ENCODE data around the gene DLG2. TPM values are rescaled to one million over a fixed set of nuclear protein-coding genes. Genes with fewer than 3 reads are reported as not detected.

Gene DLG2
- total RNA-seq, 2 experiments from 2014 or later, result 6.9 to 8.2 TPM

- TF ChIP-seq CTCF (conservative IDR thresholded peaks at IDR 0.05; ENCODE audit: low read length), result no peak
- H3K9me2 ChIP-seq (ENCODE audit: insufficient read depth, low read length), result no peaks in the 10 kb centered on the region
- peak overlapping the region; percentile 27; the same call in 1 of the 2 replicates for H3K4me2 ChIP-seq (ENCODE audit: low read length)
- no peaks in the 10 kb centered on the region for H4K20me1 ChIP-seq (ENCODE audit: insufficient read depth, low read length)
- no peak overlapping the region for H3K4me3 ChIP-seq (ENCODE audit: low read depth, low read length, poor library complexity, severe bottlenecking)
- no peaks in the 10 kb centered on the region for H3K36me3 ChIP-seq (ENCODE audit: insufficient read depth, low read length)
- DNase-seq (ENCODE audit: low spot score), result peak; percentile 31
- no TSS peak for BruUV-seq (replicated peaks)
- peak overlapping the region; percentile 63 for H2AFZ ChIP-seq (ENCODE audit: low read length)
- no peaks in the 10 kb centered on the region for H3K79me2 ChIP-seq (ENCODE audit: insufficient read depth, low read depth, low read length)
- H3K4me1 ChIP-seq (ENCODE audit: insufficient read depth, low read length, poor library complexity, severe bottlenecking), result peaks cover 22% of the 10 kb centered on the region
- intact Hi-C loops (cut with micrococcal nuclease; ENCODE audit: unreplicated experiment), result no loop called here
- CTCF ChIA-PET (ENCODE audit: unreplicated experiment), result no interaction called here
- H3K27ac ChIP-seq (ENCODE audit: low read depth, low read length, poor library complexity, severe bottlenecking), result no peak overlapping the region
- POLR2A ChIA-PET, result interaction anchor here (0.9 kb wide), 1 partner anchor 319 kb away, joined by 3 read pairs; no protein-coding TSS in a partner anchor
- no peaks in the 10 kb centered on the region for H3K9me3 ChIP-seq (ENCODE audit: low read length)
Observed at GRCh38 chr11:85310479-85310878, 316.7 kb downstream of the DLG2 start.

GRCh38 chr11:85307366-85307765 lies 319.8 kb downstream of the DLG2 start:
- H3K27ac ChIP-seq (ENCODE audit: low read depth, low read length, poor library complexity, severe bottlenecking), result no peak overlapping the region
- ChIA-PET POLR2A (interaction anchor here (0.9 kb wide), 1 partner anchor 133 kb away, joined by 4 read pairs; no protein-coding TSS in a partner anchor), CTCF (ENCODE audit: unreplicated experiment) (no interaction called here)
- H3K4me2 ChIP-seq (ENCODE audit: low read length), result no peak overlapping the region
- intact Hi-C loops (cut with micrococcal nuclease; ENCODE audit: unreplicated experiment), result no loop called here
- no peak overlapping the region for H2AFZ ChIP-seq (ENCODE audit: low read length)
- no peaks in the 10 kb centered on the region for H3K9me2 ChIP-seq (ENCODE audit: insufficient read depth, low read length)
- H3K36me3 ChIP-seq (ENCODE audit: insufficient read depth, low read length), result no peaks in the 10 kb centered on the region
- H4K20me1 ChIP-seq (ENCODE audit: insufficient read depth, low read length), result no peaks in the 10 kb centered on the region
- TF ChIP-seq EZH2phosphoT487 (IDR thresholded peaks at IDR 0.05; ENCODE audit: borderline replicate concordance, low read depth, low read length) (no peak), CTCF (conservative IDR thresholded peaks at IDR 0.05; ENCODE audit: low read length) (no peak)
- no peaks in the 10 kb centered on the region for H3K9me3 ChIP-seq (ENCODE audit: low read length)
- peaks cover 11% of the 10 kb centered on the region for H3K4me1 ChIP-seq (ENCODE audit: insufficient read depth, low read length, poor library complexity, severe bottlenecking)
- no TSS peak for BruUV-seq (replicated peaks)
- H3K79me2 ChIP-seq (ENCODE audit: insufficient read depth, low read depth, low read length), result no peaks in the 10 kb centered on the region
- no peak overlapping the region for H3K4me3 ChIP-seq (ENCODE audit: low read depth, low read length, poor library complexity, severe bottlenecking)
- no peak for DNase-seq (ENCODE audit: low spot score)

GRCh38 chr11:85301895-85302678 lies 325.1 kb downstream of the DLG2 start:
- no peaks in the 10 kb centered on the region for H3K79me2 ChIP-seq (ENCODE audit: insufficient read depth, low read depth, low read length)
- no peaks in the 10 kb centered on the region for H3K9me2 ChIP-seq (ENCODE audit: insufficient read depth, low read length)
- H3K4me1 ChIP-seq (ENCODE audit: insufficient read depth, low read length, poor library complexity, severe bottlenecking), result no peaks in the 10 kb centered on the region
- no peaks in the 10 kb centered on the region for H3K36me3 ChIP-seq (ENCODE audit: insufficient read depth, low read length)
- no peak overlapping the region for H3K4me2 ChIP-seq (ENCODE audit: low read length)
- intact Hi-C loops (cut with micrococcal nuclease; ENCODE audit: unreplicated experiment), result no loop called here
- no peak overlapping the region for H3K27ac ChIP-seq (ENCODE audit: low read depth, low read length, poor library complexity, severe bottlenecking)
- no peaks in the 10 kb centered on the region for H4K20me1 ChIP-seq (ENCODE audit: insufficient read depth, low read length)
- TF ChIP-seq EZH2phosphoT487 (IDR thresholded peaks at IDR 0.05; ENCODE audit: borderline replicate concordance, low read depth, low read length), result no peak
- no peak for TF ChIP-seq CTCF (conservative IDR thresholded peaks at IDR 0.05; ENCODE audit: low read length)
- ChIA-PET CTCF (ENCODE audit: unreplicated experiment) (no interaction called here), POLR2A (interaction anchor here (0.6 to 1.1 kb wide), 5 partner anchors 10 to 241 kb away, joined by 3 to 7 read pairs (median 3); no protein-coding TSS in a partner anchor)
- H2AFZ ChIP-seq (ENCODE audit: low read length), result no peak overlapping the region
- H3K9me3 ChIP-seq (ENCODE audit: low read length), result no peaks in the 10 kb centered on the region
- no peak for DNase-seq (ENCODE audit: low spot score)
- H3K4me3 ChIP-seq (ENCODE audit: low read depth, low read length, poor library complexity, severe bottlenecking), result no peak overlapping the region
- no TSS peak for BruUV-seq (replicated peaks)
